Peyer's patch (tissue), 4 donors: ENCODE results near the gene CEMIP.

Experiments used
- POLR2A ChIP-seq, 2 donors: fragments of 450-650 bp; IDR thresholded peaks; one replicate each; pipeline ENCODE4 v1.5.1; 2017; ENCODE audit warnings: antibody characterized with exemption in 2 of 2, mild to moderate bottlenecking in 2 of 2, moderate library complexity in 2 of 2
- TF ChIP-seq, protein P1 (sequence below), 6 experiments: fragments of 450-650 bp in 4 of 6; fragments of 200-600 bp in 2 of 6; sonication (generic) in 1 of 6; IDR thresholded peaks; one replicate each; pipeline ENCODE4 v1.5.1; 2017 to 2019; ENCODE audit warnings: antibody characterized with exemption in 6 of 6, mild to moderate bottlenecking in 3 of 6, moderate library complexity in 1 of 6

DNA sequence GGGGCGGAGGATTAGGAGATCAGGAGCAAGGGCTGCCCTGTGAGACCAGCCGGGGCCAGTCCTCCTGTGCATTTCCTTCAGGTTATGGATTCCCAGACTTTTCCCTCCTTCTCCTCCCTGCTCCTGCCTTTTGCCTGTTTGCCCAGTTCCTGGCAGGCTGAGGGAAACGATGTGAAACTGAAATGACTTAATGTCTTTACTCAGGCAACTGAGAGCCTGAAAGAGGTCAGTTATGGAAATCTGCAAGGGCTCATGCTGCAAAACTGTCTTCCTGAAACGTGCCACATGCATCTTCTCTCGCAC lies 153.3 kb downstream of the CEMIP start:
- TF ChIP-seq, protein P1, sequence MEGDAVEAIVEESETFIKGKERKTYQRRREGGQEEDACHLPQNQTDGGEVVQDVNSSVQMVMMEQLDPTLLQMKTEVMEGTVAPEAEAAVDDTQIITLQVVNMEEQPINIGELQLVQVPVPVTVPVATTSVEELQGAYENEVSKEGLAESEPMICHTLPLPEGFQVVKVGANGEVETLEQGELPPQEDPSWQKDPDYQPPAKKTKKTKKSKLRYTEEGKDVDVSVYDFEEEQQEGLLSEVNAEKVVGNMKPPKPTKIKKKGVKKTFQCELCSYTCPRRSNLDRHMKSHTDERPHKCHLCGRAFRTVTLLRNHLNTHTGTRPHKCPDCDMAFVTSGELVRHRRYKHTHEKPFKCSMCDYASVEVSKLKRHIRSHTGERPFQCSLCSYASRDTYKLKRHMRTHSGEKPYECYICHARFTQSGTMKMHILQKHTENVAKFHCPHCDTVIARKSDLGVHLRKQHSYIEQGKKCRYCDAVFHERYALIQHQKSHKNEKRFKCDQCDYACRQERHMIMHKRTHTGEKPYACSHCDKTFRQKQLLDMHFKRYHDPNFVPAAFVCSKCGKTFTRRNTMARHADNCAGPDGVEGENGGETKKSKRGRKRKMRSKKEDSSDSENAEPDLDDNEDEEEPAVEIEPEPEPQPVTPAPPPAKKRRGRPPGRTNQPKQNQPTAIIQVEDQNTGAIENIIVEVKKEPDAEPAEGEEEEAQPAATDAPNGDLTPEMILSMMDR (IDR thresholded peaks at IDR 0.05), result no peak
- TF ChIP-seq POLR2A (IDR thresholded peaks at IDR 0.05), result no peak
